HG03108 (cell line): Measurements from ENCODE around the gene KDM5A.

Experiments
- ATAC-seq: cut with Tn5 transposase; IDR thresholded peaks from one replicate; pipeline ENCODE4 v1.9.1; 2021; ENCODE audit warnings: moderate library complexity; ENCODE audit not compliant: unreplicated experiment

KDM5A gene

DNA sequence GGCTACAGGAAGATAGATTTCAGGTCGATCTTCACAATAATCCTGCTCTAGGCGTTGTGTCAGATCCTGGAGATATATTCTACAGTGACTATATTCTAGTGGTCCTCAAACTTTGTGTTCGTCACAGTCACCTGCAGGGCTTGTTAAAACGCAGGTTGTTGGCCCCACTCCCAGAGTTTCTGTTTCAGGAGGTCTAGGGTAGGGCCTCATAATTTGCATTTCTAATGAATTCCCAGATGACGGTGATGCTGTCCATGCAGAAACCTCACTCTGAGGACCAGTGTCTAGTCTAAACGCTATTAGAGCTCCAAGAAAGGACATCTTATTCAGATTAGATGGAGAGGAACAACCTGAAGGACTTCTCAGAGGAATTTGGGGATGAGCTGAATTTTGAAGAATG is 113.3 kb downstream of the KDM5A start:
- ATAC-seq: no peak

DNA sequence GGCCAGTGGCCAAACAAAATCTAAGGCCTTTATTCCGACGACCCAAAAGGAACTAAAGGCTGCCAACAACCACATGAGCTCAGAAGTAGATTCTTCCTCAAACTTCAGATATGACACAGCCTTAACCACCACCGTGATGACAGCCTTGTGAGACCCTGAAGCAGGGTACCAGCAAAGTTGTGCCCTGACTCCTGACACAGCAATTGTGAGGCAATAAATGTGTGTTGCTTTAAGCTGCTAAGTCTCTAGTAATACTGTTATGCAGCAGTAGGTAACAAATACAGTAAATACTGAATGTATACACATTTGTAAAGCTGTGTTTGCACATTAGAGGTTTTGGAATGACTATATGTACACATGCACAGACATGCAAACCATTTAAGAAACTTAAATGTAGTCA is 115.7 kb downstream of the KDM5A start:
- ATAC-seq: no peak

DNA sequence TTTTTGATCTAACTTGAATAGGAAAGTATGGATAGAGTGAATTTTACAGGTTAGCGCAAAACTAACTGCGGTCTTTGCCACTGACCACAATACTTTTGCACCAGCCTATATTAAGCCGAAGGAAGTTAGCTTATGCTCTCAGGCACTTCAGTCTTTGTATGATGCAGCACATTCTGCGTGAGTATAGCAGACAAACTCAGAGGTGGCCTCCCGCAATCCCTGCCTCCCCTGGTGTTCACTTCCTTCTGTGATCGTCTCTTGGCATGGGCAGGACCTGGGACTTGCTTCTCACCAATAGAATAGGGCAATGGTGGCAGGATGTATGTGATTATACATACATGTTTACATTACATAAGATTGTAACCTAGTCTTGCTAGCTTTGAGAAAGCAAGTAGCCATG is 116.2 kb downstream of the KDM5A start:
- no peak for ATAC-seq

DNA sequence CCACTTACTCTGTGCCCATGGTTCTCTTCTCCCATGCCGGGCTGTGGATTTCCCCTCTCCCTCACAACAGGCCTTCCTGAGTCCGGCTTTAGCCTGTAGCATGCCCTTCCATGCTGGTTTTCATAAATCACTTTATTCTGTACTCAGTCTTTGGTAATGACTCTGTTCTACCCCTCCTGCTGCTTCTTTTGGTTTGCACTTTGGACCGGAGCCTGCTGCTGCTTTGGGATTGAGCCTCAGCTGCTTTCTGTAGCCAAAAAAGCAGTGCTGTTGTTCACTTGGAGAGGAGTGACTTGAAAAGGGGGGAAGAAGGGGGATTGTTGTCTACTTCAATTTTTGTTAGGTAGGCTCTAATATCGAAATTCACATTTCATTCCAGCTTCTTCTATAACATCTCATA is 118.0 kb downstream of the KDM5A start:
- ATAC-seq: no peak

DNA sequence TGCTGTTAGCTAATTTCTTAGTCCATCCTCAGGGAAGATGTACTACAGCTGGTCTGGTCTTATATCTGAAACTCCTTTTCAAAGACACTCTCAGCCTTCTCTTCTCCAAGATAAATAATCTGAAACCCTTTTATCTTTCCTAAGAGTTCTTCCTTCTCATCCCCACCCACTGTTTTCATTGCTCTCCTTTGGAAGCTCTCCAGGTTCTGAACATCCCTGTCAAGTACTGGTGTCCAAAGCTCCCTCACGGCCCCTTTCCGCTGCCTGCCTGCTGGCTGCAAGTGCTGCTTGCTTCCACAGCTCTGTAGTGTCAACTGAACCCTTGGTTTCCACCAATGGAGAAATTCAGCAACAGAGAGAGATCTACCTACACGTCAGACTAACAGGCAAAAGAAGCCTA is 119.9 kb downstream of the KDM5A start:
- no peak for ATAC-seq

DNA sequence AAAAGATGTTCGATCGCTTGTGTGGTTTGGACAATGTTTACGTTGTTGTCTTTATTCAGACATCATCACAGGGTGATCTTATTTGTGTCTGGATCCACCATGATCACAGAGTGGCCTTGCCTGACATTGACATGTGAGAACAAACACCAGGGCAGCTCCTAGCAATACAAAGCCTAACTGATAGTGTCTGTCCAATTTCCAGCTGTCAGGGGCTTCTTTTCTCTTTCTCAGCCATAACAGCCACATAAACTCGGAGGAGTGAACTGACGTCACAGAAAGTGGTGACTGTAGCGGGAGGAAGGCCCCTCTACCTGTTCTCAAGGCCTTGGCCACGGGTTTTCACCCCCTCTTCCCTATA is 120.7 kb downstream of the KDM5A start:
- ATAC-seq: no peak

DNA sequence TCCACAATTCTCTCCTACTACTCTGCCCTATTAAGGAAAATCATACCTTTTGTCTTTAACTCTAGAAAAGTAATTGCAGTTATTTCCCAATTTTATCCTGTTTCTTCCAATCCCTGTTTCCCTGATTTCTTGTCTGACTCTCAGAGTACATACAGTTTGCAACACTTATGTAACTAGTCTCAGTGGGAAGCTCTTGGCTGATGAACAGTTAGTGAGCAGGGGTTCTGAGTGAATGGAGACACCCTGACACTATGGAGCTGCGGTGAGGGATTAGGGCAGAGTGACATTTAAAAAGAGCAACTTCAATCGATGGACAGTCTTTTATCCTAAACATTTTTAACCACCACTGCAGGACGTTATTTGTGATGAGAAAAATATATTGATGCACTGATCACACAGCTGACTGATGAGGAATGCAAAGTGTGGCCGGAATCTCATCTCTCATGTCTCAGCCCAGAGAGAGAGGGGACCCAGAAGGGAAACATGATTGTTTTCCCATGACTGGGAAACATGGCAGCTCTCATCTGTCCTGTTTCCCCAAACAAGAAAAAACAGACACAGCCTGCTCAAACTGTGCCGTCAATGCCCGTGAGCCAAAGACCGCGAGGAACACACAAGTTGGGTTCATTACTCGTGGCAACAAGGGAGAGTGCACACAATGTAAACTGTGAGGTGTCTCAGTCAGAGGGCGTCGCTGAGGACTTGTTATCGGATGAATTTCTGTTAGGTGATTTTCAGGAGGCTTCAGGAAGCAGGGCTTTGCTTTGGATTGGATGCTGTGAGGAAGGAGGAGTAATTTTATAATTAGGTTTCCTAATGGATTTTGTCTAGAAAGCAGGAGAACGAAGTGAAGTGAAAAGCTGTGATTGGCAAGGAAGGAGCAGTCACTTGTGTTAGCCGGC is 121.3 kb downstream of the KDM5A start:
- no peak for ATAC-seq

DNA sequence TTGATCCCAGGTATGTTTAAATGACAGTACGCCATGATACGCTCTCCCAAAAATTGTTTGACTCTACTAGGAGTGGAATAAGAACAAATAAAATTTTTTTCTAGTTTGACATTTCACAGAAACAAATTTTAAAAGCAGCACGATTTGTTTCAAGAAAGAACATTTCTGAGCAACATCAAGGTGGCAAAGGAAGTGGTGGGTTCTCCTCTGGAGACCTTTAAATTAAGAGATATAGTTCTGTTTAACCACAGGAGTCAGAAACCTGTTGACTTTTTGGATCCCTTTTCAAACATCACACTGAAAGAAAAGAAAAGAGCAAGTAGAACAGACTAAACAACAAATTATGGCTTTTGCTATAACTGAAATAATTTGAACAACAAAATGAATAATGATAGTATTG is 124.0 kb downstream of the KDM5A start:
- no peak for ATAC-seq

DNA sequence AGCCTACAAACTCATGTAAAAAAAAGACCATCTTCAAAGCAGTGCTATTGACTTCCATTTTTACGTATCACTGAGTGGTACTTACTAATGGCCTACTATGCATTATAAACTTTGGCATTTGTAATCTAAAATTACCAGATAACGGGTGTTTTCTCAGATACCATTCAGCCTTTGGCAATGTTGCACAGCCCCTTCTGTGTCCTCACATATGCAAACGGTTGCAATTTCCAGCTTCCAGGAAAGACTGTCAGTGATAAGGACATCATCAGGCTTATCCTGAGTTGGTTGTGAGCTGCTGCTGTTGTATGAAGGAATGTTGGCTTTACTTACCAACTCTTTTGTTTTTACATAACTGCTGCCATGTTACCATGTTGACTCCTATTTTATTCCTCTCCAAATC is 124.9 kb downstream of the KDM5A start:
- ATAC-seq: no peak

DNA sequence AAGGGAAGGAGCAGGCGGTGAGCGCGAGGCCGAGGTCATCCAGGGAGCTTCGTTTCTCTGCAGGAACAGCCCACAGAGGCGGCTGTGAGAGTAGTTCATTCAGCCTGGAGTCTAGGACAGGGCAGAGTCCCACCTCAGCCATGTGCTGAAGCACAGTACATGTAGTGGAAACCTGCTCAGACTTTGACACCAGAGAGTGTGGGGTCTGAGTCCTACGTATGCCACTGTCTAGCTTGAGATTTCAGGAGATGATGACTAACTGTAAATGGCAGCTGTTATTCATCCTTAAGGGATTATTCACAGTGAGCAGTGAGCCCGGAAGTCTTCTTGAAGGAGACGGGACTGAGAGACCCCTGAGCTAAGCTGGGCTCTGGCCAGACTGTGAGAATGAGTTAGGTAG is 125.5 kb downstream of the KDM5A start:
- no peak for ATAC-seq

DNA sequence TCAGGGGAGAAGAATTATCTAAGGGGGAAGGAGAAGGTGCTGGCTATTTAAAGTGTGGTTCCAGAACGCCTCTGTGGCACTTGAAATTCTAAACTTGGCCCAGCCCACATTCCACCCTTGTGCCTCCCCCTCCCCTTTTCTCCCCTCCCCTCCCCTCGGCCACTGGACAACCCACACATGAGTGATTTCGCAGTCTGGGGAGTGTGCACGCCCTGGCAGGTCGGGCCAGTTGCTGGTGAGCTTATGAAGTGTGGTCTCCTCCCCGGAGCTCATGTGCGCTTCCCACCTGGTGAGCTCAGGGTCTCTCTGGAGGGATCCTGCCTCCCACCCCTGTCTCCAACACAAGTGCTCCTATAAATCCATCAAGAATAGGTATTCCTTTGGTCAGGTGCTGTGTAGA is 126.3 kb downstream of the KDM5A start, which contains the start of gene SLC6A13:
SLC6A13 (minus strand) TSS at position 20 of the 400 bp plus-strand sequence. CDS start 2,784 bp downstream, outside the sequence.
- ATAC-seq: no peak

DNA sequence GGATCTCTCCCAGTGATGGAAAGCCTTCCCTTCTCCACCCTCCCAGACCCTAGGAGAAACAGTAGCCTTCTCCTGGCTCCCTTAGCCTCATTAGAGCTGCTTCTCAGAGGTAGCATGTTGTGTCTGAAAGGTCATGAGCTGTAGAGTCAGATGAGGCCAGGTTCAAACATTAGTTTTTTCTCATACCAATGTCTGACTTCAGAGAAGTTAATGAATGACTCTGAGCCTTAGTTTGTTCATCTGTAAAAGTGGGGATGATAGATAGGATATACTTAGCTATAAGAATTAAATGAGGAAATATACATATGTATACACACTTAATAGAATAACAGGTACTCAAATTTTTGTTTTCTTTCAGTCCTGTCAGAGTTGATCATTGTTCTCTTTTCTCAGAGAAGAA is 127.0 kb downstream of the KDM5A start:
- no peak for ATAC-seq

DNA sequence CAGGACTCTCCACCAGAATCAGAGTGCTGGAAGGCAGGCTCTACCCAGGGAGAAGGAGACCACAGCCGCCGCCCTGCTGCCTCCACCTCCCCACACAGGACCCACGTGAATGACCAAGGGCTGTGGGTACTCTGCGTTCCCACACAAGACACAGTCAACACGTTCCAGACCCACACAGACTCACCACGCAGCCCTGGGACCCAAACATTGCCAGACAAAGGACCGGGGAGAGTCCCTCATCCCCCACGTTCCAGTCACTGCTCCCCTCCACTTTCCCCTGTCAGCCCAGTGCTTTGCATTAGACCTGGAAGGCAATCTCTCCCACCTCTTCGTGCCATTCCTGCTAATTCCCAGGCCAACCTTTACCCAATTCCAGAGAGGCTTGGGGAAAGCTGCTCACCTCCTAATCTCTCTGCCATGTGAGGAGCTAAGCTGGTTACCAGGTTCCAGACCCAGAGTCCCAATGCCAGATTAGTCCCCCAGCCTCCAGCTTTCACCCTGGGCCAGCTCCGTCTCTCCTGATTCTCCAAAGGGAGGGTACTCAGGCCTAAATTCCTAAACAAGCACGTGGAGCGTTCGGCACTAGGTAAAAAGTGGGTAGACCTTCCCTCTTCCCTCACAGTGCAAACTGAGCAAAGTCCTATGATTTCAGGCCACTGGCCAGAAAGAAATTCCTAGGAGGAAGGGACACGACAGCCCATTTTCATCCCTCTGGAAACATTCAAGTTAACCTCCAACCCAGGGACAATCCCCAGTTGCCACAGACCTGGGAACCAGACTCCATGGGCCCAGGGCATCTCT is 131.4 kb downstream of the KDM5A start:
- ATAC-seq: no peak

DNA sequence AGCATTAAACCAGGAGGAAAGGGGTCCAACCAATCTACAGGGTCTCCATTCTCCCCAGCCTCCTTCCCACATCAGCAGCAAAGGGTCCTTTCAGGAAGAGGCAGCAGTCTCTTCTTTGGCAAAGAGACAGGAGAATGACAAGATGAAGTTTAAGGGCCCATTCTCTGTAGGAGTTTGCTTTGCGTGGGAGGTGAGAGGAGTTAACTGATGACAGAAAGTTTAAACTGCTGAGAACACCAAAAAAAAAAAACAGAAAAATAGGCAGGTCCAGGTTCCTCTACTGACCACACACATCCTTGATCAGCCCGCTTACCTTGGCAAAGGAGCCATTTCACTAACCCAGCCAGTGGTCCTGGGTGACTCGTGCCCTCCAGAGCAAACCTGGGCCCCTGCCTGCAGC is 132.2 kb downstream of the KDM5A start:
- no peak for ATAC-seq

DNA sequence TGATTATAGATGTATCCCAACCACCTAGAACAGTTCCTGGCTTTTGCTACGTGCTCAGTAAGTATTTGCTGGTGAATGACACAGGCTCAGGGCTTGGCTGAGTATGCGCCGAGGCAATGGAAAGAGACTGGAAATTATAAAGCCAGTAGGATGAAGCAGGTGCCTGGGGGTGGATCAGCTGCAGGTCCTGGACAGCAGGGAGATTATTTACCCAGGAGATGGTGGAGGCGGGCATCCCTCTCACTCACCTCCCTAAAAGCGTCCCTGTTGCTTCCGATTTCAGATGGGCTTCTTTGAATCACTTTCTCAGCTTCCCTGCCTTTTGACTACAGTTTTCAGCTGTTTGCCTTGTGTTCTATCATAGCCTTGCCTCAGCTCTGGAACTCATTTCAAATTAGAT is 132.9 kb downstream of the KDM5A start:
- no peak for ATAC-seq

DNA sequence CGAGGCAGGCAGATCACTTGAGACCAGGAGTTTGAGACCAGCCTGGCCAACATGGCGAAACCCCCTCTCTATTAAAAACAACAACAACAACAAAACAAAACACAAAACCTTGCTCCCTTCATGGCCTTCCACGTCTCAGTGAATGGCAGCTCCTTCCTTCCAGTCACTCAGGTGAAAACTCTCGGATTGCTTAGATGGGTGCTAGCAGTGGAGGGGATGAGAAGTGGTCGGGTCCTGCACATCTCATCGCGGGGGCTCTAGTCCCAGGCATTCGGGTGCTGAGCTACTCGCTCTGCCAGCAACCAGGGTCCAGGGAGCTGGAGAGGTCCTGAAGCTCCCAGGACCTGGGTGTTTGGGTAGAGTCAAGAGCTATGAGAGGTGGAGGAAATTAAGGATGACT is 134.2 kb downstream of the KDM5A start:
- ATAC-seq: no peak

DNA sequence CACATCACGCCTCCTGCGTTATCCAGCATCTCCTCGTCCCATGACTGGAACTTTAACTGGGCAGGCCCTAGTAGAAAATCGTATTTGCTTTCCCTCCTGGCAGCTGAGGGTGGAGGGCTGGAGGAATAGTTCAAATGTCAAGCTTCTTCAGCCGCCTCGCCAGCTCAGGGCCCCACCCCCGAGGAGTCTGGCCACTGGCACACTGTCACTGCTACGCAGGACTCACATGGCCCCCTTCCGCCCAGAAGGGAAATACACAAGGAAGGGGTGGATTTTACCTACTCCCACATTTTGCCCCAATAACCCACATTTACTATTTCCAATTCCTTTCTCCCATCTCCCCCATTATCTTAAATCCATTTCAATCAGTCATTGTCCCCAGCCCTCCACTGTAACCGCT is 135.1 kb downstream of the KDM5A start:
- ATAC-seq: no peak

DNA sequence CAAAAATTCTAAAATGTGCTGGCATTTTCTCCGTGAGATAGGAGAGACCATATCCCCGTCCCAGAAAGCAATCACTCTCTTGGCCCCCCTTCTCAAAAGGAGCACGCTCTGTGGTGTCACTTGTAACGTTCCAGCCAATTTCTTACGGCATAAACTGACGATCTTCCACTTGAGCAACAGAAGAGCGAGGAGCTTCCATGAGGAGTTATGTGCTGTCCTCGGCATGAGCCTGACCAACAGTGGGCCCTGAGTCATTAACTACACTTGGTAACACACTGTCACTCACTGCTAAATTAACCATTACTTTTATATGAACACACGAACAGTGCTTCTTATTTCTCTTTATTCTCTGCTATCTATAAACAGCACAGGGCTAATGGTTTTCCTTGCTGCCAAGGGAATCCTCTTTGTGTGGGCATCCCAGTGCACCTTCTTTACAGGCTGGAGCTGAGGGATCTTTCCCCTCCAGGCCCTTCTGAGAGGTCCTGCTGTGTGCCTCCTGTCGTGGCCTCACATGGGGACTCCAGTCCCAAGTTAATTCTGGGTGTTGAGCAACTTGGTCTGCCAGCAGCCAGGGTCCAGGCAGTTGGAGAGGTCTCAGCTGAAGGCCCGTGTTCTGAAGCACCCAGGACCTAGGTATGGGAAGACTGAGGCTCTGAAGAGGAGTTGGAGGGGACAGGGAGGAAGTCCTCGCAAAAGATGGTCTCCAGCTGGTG is 135.8 kb downstream of the KDM5A start:
- no peak for ATAC-seq

DNA sequence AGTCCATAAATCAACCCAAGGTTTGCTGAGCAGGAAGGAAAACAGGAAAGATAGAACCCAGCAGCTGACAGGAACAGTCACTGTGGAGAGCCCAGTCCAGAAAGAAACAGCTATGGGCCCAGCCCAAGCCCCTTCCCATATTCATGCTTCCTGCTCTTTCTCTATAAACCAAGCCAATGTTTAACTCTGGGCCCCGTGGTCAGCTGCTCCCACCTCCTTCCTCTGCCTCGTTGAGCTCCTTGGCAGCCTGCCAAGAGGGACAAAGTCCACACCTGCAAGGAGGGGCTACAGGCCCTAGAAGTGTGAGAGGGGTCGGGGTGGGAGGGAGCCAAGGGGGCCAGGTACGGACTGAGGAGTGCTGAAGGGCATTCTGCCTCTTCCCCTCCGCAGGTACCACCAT is 136.5 kb downstream of the KDM5A start:
- no peak for ATAC-seq

DNA sequence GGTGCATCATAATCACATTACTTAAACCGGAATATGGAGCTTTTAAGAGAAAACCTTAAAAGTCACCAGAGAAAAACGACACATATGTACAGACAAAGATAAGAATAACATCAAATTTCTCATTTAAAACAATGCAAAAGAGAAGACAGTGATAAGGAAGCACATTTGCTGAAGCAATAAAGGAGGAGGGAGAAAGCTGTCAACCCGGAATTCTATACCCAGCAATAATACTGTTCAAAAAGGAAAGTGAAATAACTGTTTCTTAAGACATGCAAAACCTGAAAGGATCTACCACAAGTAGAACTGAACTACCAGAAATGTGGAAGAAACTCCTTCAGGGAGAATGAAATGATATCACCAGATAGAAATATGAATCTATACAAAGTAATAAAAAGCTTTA is 141.8 kb downstream of the KDM5A start:
- ATAC-seq: no peak

DNA sequence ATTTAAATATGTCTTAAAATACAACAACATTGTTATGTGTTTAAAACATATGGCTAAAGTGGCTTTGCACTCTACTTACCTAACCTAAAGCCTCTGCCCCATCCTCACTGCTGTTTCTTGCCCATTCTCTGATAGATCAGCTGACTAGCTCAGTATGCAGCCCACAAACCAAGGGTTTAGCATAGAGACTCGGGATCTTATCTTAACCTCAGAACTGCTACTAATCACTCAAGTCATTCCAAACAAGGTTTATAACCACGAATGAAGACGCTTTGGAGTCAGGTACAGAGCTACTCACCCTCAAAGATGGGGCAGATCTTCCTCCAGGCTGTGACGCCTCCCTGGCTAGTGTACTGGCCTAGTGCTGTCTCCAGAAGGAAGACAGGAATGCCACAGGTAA is 145.7 kb downstream of the KDM5A start:
- ATAC-seq: no peak

DNA sequence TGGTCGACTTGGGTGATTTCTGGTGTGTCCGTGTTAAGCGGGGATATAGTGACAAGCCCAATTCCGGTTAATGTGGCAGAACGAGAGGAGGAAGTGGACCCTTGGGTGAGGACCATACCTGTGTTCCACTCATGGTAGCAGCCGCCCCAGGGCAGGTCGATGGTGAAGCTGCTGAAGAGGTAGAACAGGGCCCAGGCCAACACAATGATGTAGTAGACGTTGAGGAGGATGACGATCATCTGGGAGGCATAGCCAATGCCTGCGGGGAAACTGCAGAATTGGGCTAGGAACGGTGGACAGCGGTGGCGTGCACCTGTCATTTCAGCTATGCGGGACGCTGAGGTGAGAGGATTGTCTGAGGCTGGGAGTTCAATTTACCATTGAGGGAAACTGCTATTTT is 146.6 kb downstream of the KDM5A start:
- no peak for ATAC-seq
